WTC11 (cell line): ENCODE measurements around the gene VWF. TPM values are rescaled to one million over a fixed set of nuclear protein-coding genes. Genes with fewer than 3 reads are reported as not detected.

Experiments
- ATAC-seq: fragments of 200-7000 bp; cut with Tn5 transposase; 2 replicates; pipeline ENCODE4 v1.10.0; 2021; ENCODE audit warnings: mild to moderate bottlenecking, moderate library complexity
- CTCF ChIA-PET: fragments of 300-600 bp; sonication (Branson Sonifier 250); formaldehyde crosslinking; loops from one replicate; lab custom pipeline; 2021; ENCODE audit warnings: antibody characterized with exemption; lab: Charles Lee
- POLR2A ChIA-PET: fragments of 350-600 bp; sonication (Branson Sonifier 250); formaldehyde crosslinking; loops from one replicate; lab custom pipeline; 2021; ENCODE audit warnings: antibody characterized with exemption; lab: Charles Lee
- DNase-seq: peaks from one replicate; pipeline ENCODE4 v3.0.0; 2021; ENCODE audit warnings: low spot score
- H3K27ac Mint-ChIP-seq: 2 replicates; pipeline ENCODE4 v1.8.0; 2021; ENCODE audit warnings: mixed read lengths
- H3K27me3 Mint-ChIP-seq: 2 replicates; pipeline ENCODE4 v1.8.0; 2021; ENCODE audit warnings: low read depth, mild to moderate bottlenecking, moderate library complexity, mixed read lengths
- H3K36me3 Mint-ChIP-seq: 2 replicates; pipeline ENCODE4 v1.8.0; 2021; ENCODE audit warnings: mixed read lengths
- H3K4me1 Mint-ChIP-seq: 2 replicates; pipeline ENCODE4 v1.8.0; 2022; ENCODE audit warnings: mixed read lengths
- H3K4me3 Mint-ChIP-seq: 2 replicates; pipeline ENCODE4 v1.8.0; 2021; ENCODE audit warnings: mild to moderate bottlenecking, moderate library complexity, mixed read lengths
- H3K9me3 Mint-ChIP-seq: 2 replicates; pipeline ENCODE4 v1.8.0; 2021; ENCODE audit warnings: mixed read lengths
- ATF6 ChIP-seq: sonication (generic); formaldehyde crosslinking; IDR thresholded peaks from 2 replicates; pipeline ENCODE4 v1.8.1; 2023; ENCODE audit warnings: mild to moderate bottlenecking, missing genetic modification reagents
- CREB1 ChIP-seq: sonication (generic); formaldehyde crosslinking; IDR thresholded peaks from 2 replicates; pipeline ENCODE4 v1.8.0; 2023; ENCODE audit warnings: mild to moderate bottlenecking, missing genetic modification reagents
- E2F4 ChIP-seq: sonication (generic); formaldehyde crosslinking; IDR thresholded peaks from 2 replicates; pipeline ENCODE4 v1.8.1; 2022; ENCODE audit warnings: low read depth, mild to moderate bottlenecking, moderate library complexity, missing genetic modification reagents, borderline replicate concordance
- E2F5 ChIP-seq: sonication (generic); formaldehyde crosslinking; IDR thresholded peaks from 2 replicates; pipeline ENCODE4 v1.8.1; 2022; ENCODE audit warnings: mild to moderate bottlenecking, moderate library complexity, missing genetic modification reagents
- ELF4 ChIP-seq: sonication (generic); formaldehyde crosslinking; IDR thresholded peaks from 2 replicates; pipeline ENCODE4 v1.8.1; 2022; ENCODE audit warnings: low read depth, mild to moderate bottlenecking, moderate library complexity, missing genetic modification reagents
- EMX1 ChIP-seq: fragments of 250-450 bp; sonication (Bioruptor Pico); IDR thresholded peaks from 2 replicates; pipeline ENCODE4 v1.8.0; 2021; ENCODE audit warnings: mild to moderate bottlenecking
- FOXP1 ChIP-seq: sonication (generic); formaldehyde crosslinking; IDR thresholded peaks from 2 replicates; pipeline ENCODE4 v1.8.0; 2022; ENCODE audit warnings: missing genetic modification reagents, mild to moderate bottlenecking, moderate library complexity, borderline replicate concordance
- GABPB1 ChIP-seq: sonication (generic); formaldehyde crosslinking; IDR thresholded peaks from 2 replicates; pipeline ENCODE4 v1.8.1; 2023; ENCODE audit warnings: mild to moderate bottlenecking, missing genetic modification reagents
- GTF2I ChIP-seq: fragments of 250-450 bp; sonication (Bioruptor Pico); conservative IDR thresholded peaks from 2 replicates; pipeline ENCODE4 v1.4.0; 2021; ENCODE audit warnings: mild to moderate bottlenecking
- HMGA2 ChIP-seq: fragments of 250-450 bp; sonication (Bioruptor Pico); IDR thresholded peaks from 2 replicates; pipeline ENCODE4 v1.4.0; 2021; ENCODE audit warnings: mild to moderate bottlenecking, moderate library complexity
- JAZF1 ChIP-seq: fragments of 250-450 bp; sonication (Bioruptor Pico); IDR thresholded peaks from 2 replicates; pipeline ENCODE4 v1.9.0; 2021; ENCODE audit warnings: moderate library complexity, mild to moderate bottlenecking, inconsistent platforms
- NR1H2 ChIP-seq: sonication (generic); formaldehyde crosslinking; IDR thresholded peaks from 2 replicates; pipeline ENCODE4 v1.9.0; 2021; ENCODE audit warnings: mild to moderate bottlenecking, moderate library complexity, missing genetic modification reagents
- PREB ChIP-seq: sonication (generic); formaldehyde crosslinking; IDR thresholded peaks from 2 replicates; pipeline ENCODE4 v1.8.1; 2022; ENCODE audit warnings: mild to moderate bottlenecking, missing genetic modification reagents, moderate library complexity, borderline replicate concordance
- SOX15 ChIP-seq: fragments of 250-450 bp; sonication (Bioruptor Pico); IDR thresholded peaks from 2 replicates; pipeline ENCODE4 v1.9.0; 2021; ENCODE audit warnings: mild to moderate bottlenecking
- SP1 ChIP-seq: sonication (generic); formaldehyde crosslinking; conservative IDR thresholded peaks from 2 replicates; pipeline ENCODE4 v1.8.1; 2022; ENCODE audit warnings: missing genetic modification reagents
- TEAD4 ChIP-seq: sonication (generic); formaldehyde crosslinking; IDR thresholded peaks from 2 replicates; pipeline ENCODE4 v1.8.0; 2022; ENCODE audit warnings: mild to moderate bottlenecking, missing genetic modification reagents
- USF1 ChIP-seq: sonication (generic); formaldehyde crosslinking; IDR thresholded peaks from 2 replicates; pipeline ENCODE4 v1.8.0; 2022; ENCODE audit warnings: mild to moderate bottlenecking, missing genetic modification reagents
- ZNF138 ChIP-seq: sonication (generic); formaldehyde crosslinking; conservative IDR thresholded peaks from 2 replicates; pipeline ENCODE4 v1.8.1; 2022; ENCODE audit warnings: mild to moderate bottlenecking, moderate library complexity, missing genetic modification reagents
- ZNF232 ChIP-seq: sonication (generic); formaldehyde crosslinking; IDR thresholded peaks from 2 replicates; pipeline ENCODE4 v1.8.0; 2022; ENCODE audit warnings: mild to moderate bottlenecking, missing genetic modification reagents
- ZNF423 ChIP-seq: fragments of 250-450 bp; sonication (Bioruptor Pico); IDR thresholded peaks from 2 replicates; pipeline ENCODE4 v2.1.2; 2022; ENCODE audit warnings: mild to moderate bottlenecking, moderate library complexity
- ZNF425 ChIP-seq: fragments of 250-450 bp; sonication (Bioruptor Pico); conservative IDR thresholded peaks from 2 replicates; pipeline ENCODE4 v1.9.0; 2021; ENCODE audit warnings: mild to moderate bottlenecking
- ZNF512 ChIP-seq: sonication (generic); formaldehyde crosslinking; IDR thresholded peaks from 2 replicates; pipeline ENCODE4 v1.8.1; 2022; ENCODE audit warnings: missing genetic modification reagents, borderline replicate concordance
- ZNF671 ChIP-seq: fragments of 250-450 bp; sonication (Bioruptor Pico); IDR thresholded peaks from 2 replicates; pipeline ENCODE4 v1.8.0; 2021; ENCODE audit warnings: mild to moderate bottlenecking
- total RNA-seq: library from RNA; stranded (reverse); gene quantifications from 3 replicates; pipeline ENCODE4 v1.2.3, GENCODE V29; 2021

VWF gene
- total RNA-seq, 1 experiment from 2014 or later: 0.48 TPM

GRCh38 chr12:6114476-6114870, 10.0 kb downstream of the VWF start:
- H3K27me3 Mint-ChIP-seq: no peaks in the 10 kb centered on the region; the same call in 1 of the 2 replicates
- H3K36me3 Mint-ChIP-seq: no peaks in the 10 kb centered on the region
- no peak for TF ChIP-seq USF1 (CRISPR knock-in tag)
- TF ChIP-seq GABPB1 (CRISPR knock-in tag): no peak
- no peak for TF ChIP-seq NR1H2 (CRISPR knock-in tag)
- no peak for TF ChIP-seq ZNF425 (CRISPR knock-in tag)
- no peak for TF ChIP-seq ZNF671 (CRISPR knock-in tag)
- no peak for TF ChIP-seq JAZF1
- no peak for TF ChIP-seq E2F4 (CRISPR knock-in tag)
- no peak for TF ChIP-seq PREB (CRISPR knock-in tag)
- no peak for TF ChIP-seq ZNF138 (CRISPR knock-in tag)
- no peak for TF ChIP-seq SP1
- no peak overlapping the region for H3K4me3 Mint-ChIP-seq
- ChIA-PET CTCF (interaction anchor here (1.0 to 1.4 kb wide), 2 partner anchors 76 to 165 kb away, joined by 3 to 5 read pairs; no protein-coding TSS in a partner anchor), POLR2A (interaction anchor here (0.6 kb wide), 1 partner anchor 136 kb away, joined by 3 read pairs; no protein-coding TSS in a partner anchor)
- no peaks in the 10 kb centered on the region for H3K9me3 Mint-ChIP-seq
- H3K27ac Mint-ChIP-seq: no peak overlapping the region
- 0 out of 2 replicates have a peak, but pooled peaks cover 3% of the 10 kb centered on the region for H3K4me1 Mint-ChIP-seq
- no peak for ATAC-seq
- DNase-seq: no peak

- DNase-seq (no peak), ATAC-seq (no peak)
- no peaks in the 10 kb centered on the region for H3K36me3 Mint-ChIP-seq
- H3K9me3 Mint-ChIP-seq: no peaks in the 10 kb centered on the region
- 0 out of 2 replicates have a peak, but pooled peaks cover 3% of the 10 kb centered on the region for H3K4me1 Mint-ChIP-seq
- ChIA-PET POLR2A (no interaction called here), CTCF (interaction anchor here (0.5 to 1.4 kb wide), 4 partner anchors 52 to 165 kb away, joined by 3 to 5 read pairs (median 3); no protein-coding TSS in a partner anchor)
- no peak overlapping the region for H3K4me3 Mint-ChIP-seq
- H3K27ac Mint-ChIP-seq: no peak overlapping the region
- H3K27me3 Mint-ChIP-seq: no peaks in the 10 kb centered on the region; the same call in 1 of the 2 replicates
- TF ChIP-seq ELF4 (CRISPR knock-in tag) (no peak), ZNF423 (CRISPR knock-in tag) (no peak), SP1 (no peak), ATF6 (CRISPR knock-in tag) (no peak), TEAD4 (no peak), EMX1 (CRISPR knock-in tag) (no peak), CREB1 (CRISPR knock-in tag) (no peak), FOXP1 (CRISPR knock-in tag) (no peak), ZNF232 (no peak), HMGA2 (CRISPR knock-in tag) (no peak), GTF2I (CRISPR knock-in tag) (no peak), SOX15 (CRISPR knock-in tag) (no peak), E2F5 (CRISPR knock-in tag) (no peak), ZNF512 (CRISPR knock-in tag) (no peak)
Measured at GRCh38 chr12:6113691-6114475, 10.6 kb downstream of the VWF start.
